ENCODE measurements around the gene TTC38. TPM values are rescaled to one million over a fixed set of nuclear protein-coding genes. Genes with fewer than 3 reads are reported as not detected.

Gene TTC38
- total RNA-seq, 2 experiments from 2014 or later, result 17.8 to 20.7 TPM

DNA sequence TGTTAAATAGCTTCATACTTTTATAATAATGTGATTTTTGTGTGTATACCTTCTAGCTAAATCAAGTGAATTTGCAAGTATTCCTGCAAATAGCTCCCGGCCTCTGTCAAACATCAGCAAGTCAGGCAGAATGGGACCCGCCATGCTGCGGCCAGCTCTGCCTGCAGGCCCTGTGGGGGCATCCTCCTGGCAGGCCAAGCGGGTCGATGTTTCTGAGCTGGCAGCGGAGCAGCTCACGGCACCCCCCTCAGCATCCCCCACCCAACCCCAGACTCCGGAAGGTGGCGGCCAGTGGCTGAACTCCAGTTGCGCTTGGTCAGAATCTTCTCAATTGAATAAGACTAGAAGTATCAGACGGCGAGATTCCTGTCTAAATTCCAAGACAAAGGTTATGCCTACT, 48.2 kb downstream of the TTC38 start:
- Mint-ChIP-seq H3K9me3 (no peaks in the 10 kb centered on the region), H3K4me3 (no peak overlapping the region), H3K27me3 (no peaks in the 10 kb centered on the region), H3K27ac (no peak overlapping the region), H3K36me3 (ENCODE audit: low read depth) (peaks cover 71% of the 10 kb centered on the region), H3K4me1 (no peaks in the 10 kb centered on the region)
- CTCF ChIA-PET, result interaction anchor here (0.6 to 2.3 kb wide), 3 partner anchors 19 to 194 kb away, joined by 3 to 16 read pairs (median 8); partner anchors contain the start of gene GTSE1
- DNase-seq, result no peak
- POLR2A ChIA-PET, result interaction anchor here (0.9 to 1.9 kb wide), 4 partner anchors 10 to 194 kb away, joined by 3 to 4 read pairs (median 4); no protein-coding TSS in a partner anchor

DNA sequence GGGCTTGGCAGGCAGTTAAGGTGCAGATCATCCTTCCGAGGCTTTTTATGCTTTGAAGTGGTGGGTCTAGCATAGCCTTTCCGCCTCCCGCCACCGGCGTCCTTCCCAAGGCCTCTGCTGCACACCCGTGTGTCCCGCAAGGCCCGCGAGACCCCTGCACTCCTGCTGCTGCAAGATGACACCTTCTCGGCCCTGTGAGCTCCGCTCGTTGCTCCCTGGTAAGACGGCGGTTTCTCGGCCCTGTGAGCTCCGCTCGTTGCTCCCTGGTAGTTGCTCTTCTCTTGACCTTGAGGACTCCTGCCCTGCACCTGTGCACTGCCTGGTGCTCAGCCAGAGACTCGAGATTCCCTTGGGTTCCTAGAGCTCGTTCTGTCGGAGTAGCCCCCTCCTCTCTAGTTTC, 49.8 kb downstream of the TTC38 start:
- H3K4me3 Mint-ChIP-seq, result no peak overlapping the region
- DNase-seq, result no peak
- H3K27me3 Mint-ChIP-seq, result no peaks in the 10 kb centered on the region
- H3K9me3 Mint-ChIP-seq, result no peaks in the 10 kb centered on the region
- H3K36me3 Mint-ChIP-seq (ENCODE audit: low read depth), result peaks cover 81% of the 10 kb centered on the region
- no peaks in the 10 kb centered on the region for H3K4me1 Mint-ChIP-seq
- POLR2A ChIA-PET, result interaction anchor here (1.9 kb wide), 1 partner anchor 19 kb away, joined by 4 read pairs; no protein-coding TSS in a partner anchor
- CTCF ChIA-PET, result no interaction called here
- H3K27ac Mint-ChIP-seq, result no peak overlapping the region

GRCh38 chr22:46318576-46318975, 50.8 kb downstream of the TTC38 start:
- Mint-ChIP-seq H3K27me3 (no peaks in the 10 kb centered on the region), H3K36me3 (ENCODE audit: low read depth) (peaks cover 90% of the 10 kb centered on the region), H3K27ac (no peak overlapping the region), H3K4me1 (no peaks in the 10 kb centered on the region), H3K4me3 (no peak overlapping the region), H3K9me3 (no peaks in the 10 kb centered on the region)
- ChIA-PET CTCF (no interaction called here), POLR2A (interaction anchor here (0.7 kb wide), 1 partner anchor 12 kb away, joined by 3 read pairs; no protein-coding TSS in a partner anchor)
- DNase-seq, result no peak

DNA sequence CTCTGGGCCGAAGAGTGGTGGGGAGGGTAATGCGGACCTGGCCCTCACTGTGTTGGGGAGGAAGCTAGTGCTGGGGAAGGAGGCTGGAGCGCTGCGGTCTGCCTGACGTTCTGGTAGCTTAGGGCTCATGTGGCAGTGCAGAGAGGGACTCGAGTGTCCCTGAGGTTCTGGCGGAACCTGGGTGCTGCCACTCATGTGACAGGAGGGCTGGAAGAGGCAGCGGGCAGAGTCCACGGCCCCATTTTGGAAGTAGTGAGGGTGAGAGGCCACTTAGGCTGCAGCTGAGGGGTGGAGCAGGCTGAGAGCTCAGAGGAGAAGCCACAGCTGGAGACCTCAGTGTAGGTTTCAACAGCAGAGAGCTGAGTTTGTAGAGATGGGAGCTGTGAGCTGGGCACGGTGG, 51.5 kb downstream of the TTC38 start:
- H3K4me1 Mint-ChIP-seq, result no peaks in the 10 kb centered on the region
- no peak overlapping the region for H3K27ac Mint-ChIP-seq
- H3K9me3 Mint-ChIP-seq, result no peaks in the 10 kb centered on the region
- H3K27me3 Mint-ChIP-seq, result no peaks in the 10 kb centered on the region
- CTCF ChIA-PET, result no interaction called here
- no peak overlapping the region for H3K4me3 Mint-ChIP-seq
- peaks cover 88% of the 10 kb centered on the region for H3K36me3 Mint-ChIP-seq (ENCODE audit: low read depth)
- POLR2A ChIA-PET, result no interaction called here
- no peak for DNase-seq

DNA sequence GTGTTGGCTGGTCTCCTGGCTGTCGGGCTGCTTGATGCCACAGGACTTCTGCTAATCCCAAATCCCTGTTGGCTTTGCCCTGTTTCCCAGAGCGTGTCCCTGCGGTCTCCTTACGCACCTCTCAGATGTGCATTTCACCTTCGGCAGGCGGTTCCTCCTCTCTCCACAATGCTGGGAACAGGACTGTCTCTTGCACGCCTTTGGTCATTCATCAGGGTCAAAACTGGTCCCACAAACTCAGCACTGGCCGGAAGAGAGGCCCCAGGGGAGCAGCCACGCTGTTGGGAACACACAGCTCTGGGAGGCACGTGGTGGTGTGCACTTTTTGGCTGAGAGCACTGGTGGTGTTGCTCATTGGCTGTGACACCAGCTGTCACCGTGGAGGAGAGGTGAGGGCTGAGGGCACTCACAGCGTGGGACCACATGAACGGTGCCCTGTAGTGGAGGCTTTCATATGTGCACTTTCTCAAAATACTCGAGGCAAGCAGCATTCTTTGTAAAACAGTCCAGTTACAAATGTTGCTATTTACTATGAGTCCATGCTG, 52.4 kb downstream of the TTC38 start:
- POLR2A ChIA-PET, result interaction anchor here (1.0 kb wide), 1 partner anchor 24 kb away, joined by 3 read pairs; the partner anchor contains the start of gene GTSE1
- CTCF ChIA-PET, result interaction anchor here (0.6 kb wide), 1 partner anchor 145 kb away, joined by 3 read pairs; no protein-coding TSS in a partner anchor
- DNase-seq, result no peak
- Mint-ChIP-seq H3K27me3 (no peaks in the 10 kb centered on the region), H3K4me1 (no peaks in the 10 kb centered on the region), H3K9me3 (no peaks in the 10 kb centered on the region), H3K4me3 (no peak overlapping the region), H3K27ac (no peak overlapping the region), H3K36me3 (ENCODE audit: low read depth) (peaks cover 90% of the 10 kb centered on the region)

DNA sequence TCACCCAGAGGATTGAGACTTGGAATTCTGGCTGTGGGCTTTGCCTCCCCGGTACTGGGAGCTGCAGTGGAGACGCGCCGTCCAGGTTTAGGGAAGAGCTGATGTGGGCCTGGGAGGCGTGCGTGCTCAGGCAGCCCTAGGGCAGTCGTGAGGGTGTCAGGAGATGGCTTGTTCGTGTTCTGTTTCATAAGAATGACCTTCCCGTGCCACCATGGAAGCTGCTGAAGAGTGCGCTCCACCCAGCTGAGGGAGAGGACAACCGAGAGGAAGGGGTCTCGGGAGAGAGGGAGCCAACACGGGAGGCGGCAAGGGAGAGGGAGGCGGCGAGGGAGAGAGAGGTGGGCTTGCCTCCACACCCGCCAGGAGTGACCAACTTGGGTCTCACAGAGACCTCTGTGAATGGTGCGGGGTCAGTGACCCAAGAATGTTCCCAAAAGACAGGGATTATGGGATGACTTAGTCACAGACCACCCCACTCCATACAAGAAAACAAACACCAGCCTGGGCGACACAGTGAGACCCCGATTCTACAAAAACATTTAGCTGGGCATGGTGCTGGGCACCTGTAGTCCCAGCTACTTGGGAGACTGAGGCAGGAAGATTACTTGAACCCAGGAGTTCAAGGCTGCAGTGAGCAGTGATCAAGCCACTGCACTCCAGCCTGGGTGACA, 53.0 kb downstream of the TTC38 start:
- no peaks in the 10 kb centered on the region for H3K27me3 Mint-ChIP-seq
- H3K4me3 Mint-ChIP-seq, result no peak overlapping the region
- ChIA-PET POLR2A (interaction anchor here (1.0 kb wide), 1 partner anchor 24 kb away, joined by 3 read pairs; the partner anchor contains the start of gene GTSE1), CTCF (interaction anchor here (0.6 kb wide), 1 partner anchor 146 kb away, joined by 3 read pairs; no protein-coding TSS in a partner anchor)
- H3K36me3 Mint-ChIP-seq (ENCODE audit: low read depth), result peaks cover 87% of the 10 kb centered on the region
- no peak for DNase-seq
- H3K27ac Mint-ChIP-seq, result no peak overlapping the region
- H3K9me3 Mint-ChIP-seq, result no peaks in the 10 kb centered on the region
- no peaks in the 10 kb centered on the region for H3K4me1 Mint-ChIP-seq

- Mint-ChIP-seq H3K4me1 (no peaks in the 10 kb centered on the region), H3K9me3 (no peaks in the 10 kb centered on the region), H3K27ac (no peak overlapping the region), H3K27me3 (no peaks in the 10 kb centered on the region), H3K4me3 (no peak overlapping the region), H3K36me3 (ENCODE audit: low read depth) (peaks cover 76% of the 10 kb centered on the region)
- DNase-seq, result no peak
- ChIA-PET CTCF (no interaction called here), POLR2A (no interaction called here)
These were observed 54.9 kb downstream of the TTC38 start for GRCh38 chr22:46322711-46323110.

DNA sequence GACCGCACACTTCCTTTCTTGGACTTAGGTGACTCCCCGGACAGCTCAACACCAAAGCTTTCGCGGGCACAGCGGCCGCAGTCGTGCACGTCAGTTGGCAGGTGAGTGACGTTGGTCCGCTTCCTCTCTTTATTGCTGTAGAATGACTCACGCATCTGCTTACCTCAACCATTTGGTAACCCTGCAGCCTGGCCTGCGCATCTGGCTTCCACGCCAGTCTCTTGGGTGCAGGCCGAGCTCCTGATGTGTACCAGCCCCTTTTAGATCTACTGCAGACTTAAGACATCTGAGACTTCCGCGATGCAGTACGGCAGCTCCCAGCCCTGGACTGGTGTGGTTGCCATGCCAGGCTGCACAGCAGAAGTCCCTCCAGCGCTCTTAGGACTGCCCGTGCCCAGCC, 55.4 kb downstream of the TTC38 start:
- ChIA-PET CTCF (no interaction called here), POLR2A (no interaction called here)
- Mint-ChIP-seq H3K27me3 (no peaks in the 10 kb centered on the region), H3K9me3 (no peaks in the 10 kb centered on the region), H3K4me1 (no peaks in the 10 kb centered on the region), H3K36me3 (ENCODE audit: low read depth) (peaks cover 76% of the 10 kb centered on the region), H3K4me3 (no peak overlapping the region), H3K27ac (no peak overlapping the region)
- DNase-seq, result no peak

DNA sequence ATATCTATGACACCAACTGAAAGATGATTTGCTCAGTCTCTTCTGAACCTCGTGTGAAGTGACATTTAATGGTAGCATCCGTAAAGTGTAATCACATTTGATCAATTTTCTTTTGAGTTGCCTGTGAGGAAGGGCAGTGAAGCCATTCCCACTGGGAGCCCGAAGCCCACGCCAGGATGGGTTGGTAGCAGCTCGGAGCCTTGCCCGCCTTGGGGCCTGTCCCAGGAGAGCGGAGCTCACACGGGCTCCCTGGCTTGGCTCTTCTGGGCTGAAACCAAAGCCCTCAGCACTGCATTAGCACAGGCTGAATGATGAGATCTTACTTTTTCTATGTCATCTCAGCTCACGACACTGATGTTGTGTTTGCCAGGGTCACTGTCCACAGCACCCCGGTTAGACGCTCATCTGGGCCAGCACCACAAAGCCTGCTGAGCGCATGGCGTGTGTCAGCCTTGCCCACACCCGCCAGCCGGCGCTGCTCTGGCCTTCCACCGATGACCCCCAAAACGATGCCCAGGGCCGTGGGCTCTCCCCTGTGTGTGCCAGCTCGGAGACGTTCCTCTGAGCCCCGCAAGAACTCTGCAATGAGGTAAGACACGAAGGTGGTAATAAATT, 58.4 kb downstream of the TTC38 start:
- Mint-ChIP-seq H3K27ac (no peak overlapping the region), H3K4me1 (no peaks in the 10 kb centered on the region), H3K9me3 (no peaks in the 10 kb centered on the region), H3K4me3 (no peak overlapping the region), H3K36me3 (ENCODE audit: low read depth) (peaks cover 70% of the 10 kb centered on the region), H3K27me3 (no peaks in the 10 kb centered on the region)
- ChIA-PET POLR2A (interaction anchor here (1.1 to 1.8 kb wide), 2 partner anchors 9 to 11 kb away, joined by 3 to 5 read pairs; partner anchors contain the start of gene TRMU), CTCF (no interaction called here)
- no peak for DNase-seq

GRCh38 chr22:46327691-46328465, 60.1 kb downstream of the TTC38 start:
- Mint-ChIP-seq H3K27me3 (no peaks in the 10 kb centered on the region), H3K36me3 (ENCODE audit: low read depth) (peaks cover 61% of the 10 kb centered on the region), H3K4me1 (no peaks in the 10 kb centered on the region), H3K9me3 (no peaks in the 10 kb centered on the region), H3K27ac (no peak overlapping the region), H3K4me3 (no peak overlapping the region)
- no peak for DNase-seq
- ChIA-PET CTCF (no interaction called here), POLR2A (interaction anchor here (1.1 kb wide), 1 partner anchor 9 kb away, joined by 3 read pairs; no protein-coding TSS in a partner anchor)

DNA sequence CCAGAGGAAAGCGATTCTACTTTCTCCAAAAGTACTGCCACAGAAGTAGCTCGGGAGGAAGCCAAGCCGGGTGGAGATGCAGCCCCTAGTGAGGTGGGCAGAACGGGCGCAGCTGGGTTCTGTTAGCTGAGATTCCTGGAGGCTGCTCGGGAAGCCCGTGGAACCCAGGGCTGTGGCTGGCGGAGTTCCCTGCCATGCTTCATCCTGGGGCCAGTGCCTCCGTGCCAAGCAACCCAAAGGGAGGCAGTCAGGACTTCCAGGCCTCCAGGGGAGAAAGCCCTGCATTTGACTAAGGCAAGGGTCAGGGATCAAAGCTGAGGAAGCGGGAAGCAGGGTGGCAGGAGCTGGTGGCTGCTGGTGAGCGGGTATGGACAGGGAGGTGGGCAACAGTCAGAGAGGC, 61.0 kb downstream of the TTC38 start:
- no peaks in the 10 kb centered on the region for H3K4me1 Mint-ChIP-seq
- no peak for DNase-seq
- no peaks in the 10 kb centered on the region for H3K9me3 Mint-ChIP-seq
- H3K27ac Mint-ChIP-seq, result no peak overlapping the region
- no peaks in the 10 kb centered on the region for H3K27me3 Mint-ChIP-seq
- ChIA-PET CTCF (interaction anchor here (0.9 kb wide), 1 partner anchor 29 kb away, joined by 3 read pairs; no protein-coding TSS in a partner anchor), POLR2A (interaction anchor here (1.2 kb wide), 1 partner anchor 32 kb away, joined by 3 read pairs; the partner anchor contains the start of gene GTSE1)
- H3K36me3 Mint-ChIP-seq (ENCODE audit: low read depth), result peaks cover 62% of the 10 kb centered on the region
- no peak overlapping the region for H3K4me3 Mint-ChIP-seq

DNA sequence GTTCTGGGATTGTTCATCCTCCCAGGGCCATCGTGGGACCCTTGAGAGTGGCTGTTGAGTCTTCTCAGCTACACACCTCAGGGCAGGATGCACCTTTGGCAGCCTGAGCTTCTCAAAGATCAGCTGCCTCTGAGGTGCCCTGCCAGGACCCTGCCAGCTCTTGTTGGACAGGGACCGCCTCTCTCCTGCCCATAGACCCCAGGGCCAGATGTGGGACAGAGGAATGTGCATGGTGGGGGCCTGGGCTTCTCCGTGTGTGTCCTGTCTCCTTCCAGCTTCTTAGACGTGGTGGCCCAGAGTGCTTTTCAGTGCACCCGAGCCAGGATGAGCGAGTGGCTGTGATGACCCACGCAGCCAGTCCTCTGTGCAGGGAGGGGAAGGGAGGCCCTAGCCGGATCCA, 61.8 kb downstream of the TTC38 start:
- no peak overlapping the region for H3K4me3 Mint-ChIP-seq
- CTCF ChIA-PET, result interaction anchor here (0.7 to 0.9 kb wide), 2 partner anchors 30 to 315 kb away, joined by 3 read pairs; no protein-coding TSS in a partner anchor
- H3K36me3 Mint-ChIP-seq (ENCODE audit: low read depth), result peaks cover 56% of the 10 kb centered on the region
- POLR2A ChIA-PET, result interaction anchor here (1.2 kb wide), 1 partner anchor 33 kb away, joined by 3 read pairs; the partner anchor contains the start of gene GTSE1
- DNase-seq, result no peak
- no peaks in the 10 kb centered on the region for H3K27me3 Mint-ChIP-seq
- peaks cover 4% of the 10 kb centered on the region for H3K4me1 Mint-ChIP-seq
- no peaks in the 10 kb centered on the region for H3K9me3 Mint-ChIP-seq
- no peak overlapping the region for H3K27ac Mint-ChIP-seq

Measured in activated CD4-positive, alpha-beta memory T cell treated with anti-CD3 and anti-CD28 coated beads, Interleukin-2, amount 10 ng/mL, durations not matched to agents 7 days and 5 days (primary cell).